GM18951 (cell line): ENCODE data around the gene GIMD1.

ENCODE experiments used
- POLR2A ChIP-seq: IDR thresholded peaks from 4 replicates; pipeline ENCODE4 v1.6.1; 2011; ENCODE audit warnings: mild to moderate bottlenecking; ENCODE audit not compliant: insufficient read length, insufficient read depth; ENCODE audit errors: extremely low read depth
- in situ Hi-C: fragments of 300-500 bp; cut with MboI; formaldehyde crosslinking; loops from one replicate; pipeline ENCODE4 v1.12.0; 2022; ENCODE audit warnings: low sequenced_read_pairs, mixed read lengths, inconsistent platforms; ENCODE audit not compliant: unreplicated experiment

GIMD1 gene

GRCh38 chr4:106315968-106316772 lies 52.4 kb downstream of the GIMD1 start, which contains the start of the genes AIMP1 and TBCK:
Gene AIMP1 (plus strand): TSS chr4:106316550. CDS start chr4:106325010, 8,460 bp downstream.
Gene TBCK (minus strand): TSS chr4:106316209. CDS start chr4:106308960, 7,249 bp downstream.
- in situ Hi-C loops = no loop called here
- peak; percentile 81 for TF ChIP-seq POLR2A

- in situ Hi-C loops = no loop called here
- no peak for TF ChIP-seq POLR2A
Measured at GRCh38 chr4:106315476-106315967, 53.1 kb downstream of the GIMD1 start.

- TF ChIP-seq POLR2A = no peak
- in situ Hi-C loops = no loop called here
Measured at GRCh38 chr4:106314960-106315359, 53.6 kb downstream of the GIMD1 start.

GRCh38 chr4:106312997-106313522 lies 55.5 kb downstream of the GIMD1 start:
- no peak for TF ChIP-seq POLR2A
- in situ Hi-C loops = no loop called here

GRCh38 chr4:106312377-106312776 lies 56.2 kb downstream of the GIMD1 start:
- TF ChIP-seq POLR2A = no peak
- in situ Hi-C loops = no loop called here
